ENCODE results near the gene KDM4C. TPM values are rescaled to one million over a fixed set of nuclear protein-coding genes. Genes with fewer than 3 reads are reported as not detected.

The KDM4C gene
- total RNA-seq, 1 donor from 2014 or later, result 63.5 TPM

DNA sequence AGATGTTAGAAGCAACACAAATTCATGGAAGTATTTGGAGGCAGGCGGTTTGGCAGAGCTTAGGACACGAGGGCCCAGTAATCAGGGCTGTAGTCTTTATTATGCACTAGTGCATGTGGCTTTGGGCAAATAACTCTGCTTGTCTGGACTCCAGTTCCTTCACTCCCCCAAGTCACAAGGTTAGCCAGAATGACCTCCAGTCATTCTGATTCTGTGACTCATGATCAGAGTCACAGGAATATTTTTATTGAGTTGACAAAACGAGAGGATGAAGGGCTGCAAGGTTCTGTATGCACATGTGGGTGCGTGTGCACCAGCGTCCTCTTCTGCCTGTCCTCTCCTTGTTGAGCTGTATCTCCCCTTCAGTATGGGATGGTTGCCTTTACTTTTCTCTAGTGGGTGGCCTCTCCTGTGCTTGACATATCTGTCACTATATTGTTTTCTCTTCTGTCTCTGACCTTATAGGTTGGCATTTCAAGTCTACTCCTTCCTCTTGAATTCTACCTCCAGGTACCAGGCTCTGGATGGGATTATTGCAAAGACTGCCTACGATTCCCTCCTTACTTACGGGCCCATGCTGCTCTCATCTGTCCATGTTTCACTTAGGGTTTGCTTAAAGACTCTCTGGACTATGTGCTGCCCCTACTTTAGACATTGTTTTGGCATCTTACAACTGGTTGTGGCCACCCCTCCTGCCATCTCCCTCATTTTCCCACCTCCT lies 94.6 kb downstream of the KDM4C start:
- Mint-ChIP-seq H3K4me1 (ENCODE audit: low read depth, unreplicated experiment) (peaks cover 2% of the 10 kb centered on the region), H3K27ac (ENCODE audit: unreplicated experiment) (no peak overlapping the region), H3K4me3 (ENCODE audit: unreplicated experiment) (no peak overlapping the region), H3K36me3 (ENCODE audit: unreplicated experiment) (no peaks in the 10 kb centered on the region), H3K27me3 (ENCODE audit: unreplicated experiment) (no peaks in the 10 kb centered on the region), H3K9me3 (ENCODE audit: unreplicated experiment) (peaks cover 1% of the 10 kb centered on the region)
- TF ChIP-seq, protein P1, sequence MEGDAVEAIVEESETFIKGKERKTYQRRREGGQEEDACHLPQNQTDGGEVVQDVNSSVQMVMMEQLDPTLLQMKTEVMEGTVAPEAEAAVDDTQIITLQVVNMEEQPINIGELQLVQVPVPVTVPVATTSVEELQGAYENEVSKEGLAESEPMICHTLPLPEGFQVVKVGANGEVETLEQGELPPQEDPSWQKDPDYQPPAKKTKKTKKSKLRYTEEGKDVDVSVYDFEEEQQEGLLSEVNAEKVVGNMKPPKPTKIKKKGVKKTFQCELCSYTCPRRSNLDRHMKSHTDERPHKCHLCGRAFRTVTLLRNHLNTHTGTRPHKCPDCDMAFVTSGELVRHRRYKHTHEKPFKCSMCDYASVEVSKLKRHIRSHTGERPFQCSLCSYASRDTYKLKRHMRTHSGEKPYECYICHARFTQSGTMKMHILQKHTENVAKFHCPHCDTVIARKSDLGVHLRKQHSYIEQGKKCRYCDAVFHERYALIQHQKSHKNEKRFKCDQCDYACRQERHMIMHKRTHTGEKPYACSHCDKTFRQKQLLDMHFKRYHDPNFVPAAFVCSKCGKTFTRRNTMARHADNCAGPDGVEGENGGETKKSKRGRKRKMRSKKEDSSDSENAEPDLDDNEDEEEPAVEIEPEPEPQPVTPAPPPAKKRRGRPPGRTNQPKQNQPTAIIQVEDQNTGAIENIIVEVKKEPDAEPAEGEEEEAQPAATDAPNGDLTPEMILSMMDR (IDR thresholded peaks at IDR 0.05; ENCODE audit: partially characterized antibody, unreplicated experiment), result no peak
- no peak for DNase-seq

DNA sequence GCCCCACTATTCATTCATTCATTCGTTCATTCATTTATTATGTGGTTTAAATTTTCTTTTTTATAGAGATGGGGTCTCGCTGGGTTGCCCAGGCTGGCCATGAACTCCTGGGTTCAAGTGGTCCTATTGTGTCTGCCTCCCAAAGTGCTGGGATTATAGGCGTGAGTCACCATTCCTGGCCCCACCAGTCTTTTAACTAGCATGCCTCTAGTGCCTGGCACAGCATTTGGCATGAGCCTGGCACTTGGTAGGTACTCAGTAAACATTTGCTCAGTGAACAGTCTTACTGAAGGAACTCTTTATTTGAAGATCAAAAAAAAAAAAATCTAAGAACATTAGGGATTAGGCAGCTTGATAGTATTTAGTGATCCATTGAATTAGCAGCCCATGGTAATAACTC lies 98.1 kb downstream of the KDM4C start:
- H3K27me3 Mint-ChIP-seq (ENCODE audit: unreplicated experiment), result no peaks in the 10 kb centered on the region
- H3K4me3 Mint-ChIP-seq (ENCODE audit: unreplicated experiment), result no peak overlapping the region
- H3K4me1 Mint-ChIP-seq (ENCODE audit: low read depth, unreplicated experiment), result peaks cover 2% of the 10 kb centered on the region

DNA sequence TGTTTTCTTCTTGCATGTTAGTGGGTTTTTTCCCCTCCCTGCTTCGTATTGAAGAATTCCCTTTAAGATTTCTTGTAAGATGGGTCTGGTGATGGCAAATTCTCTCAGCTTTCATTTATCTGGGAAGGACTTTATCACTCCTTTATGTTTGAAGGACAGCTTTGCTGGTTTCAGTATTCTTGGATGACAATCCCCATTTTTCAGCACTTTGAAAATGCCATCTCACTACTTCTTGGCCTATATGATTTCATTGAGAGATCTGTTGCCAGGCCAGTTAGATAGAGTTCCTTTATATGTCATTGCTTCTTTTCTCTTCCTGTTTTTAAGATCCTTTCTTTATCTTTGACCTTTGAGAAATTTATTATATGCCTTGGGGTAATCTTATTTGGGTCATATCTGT lies 106.3 kb downstream of the KDM4C start:
- TF ChIP-seq, protein P1 (IDR thresholded peaks at IDR 0.05; ENCODE audit: partially characterized antibody, unreplicated experiment), result no peak
- H3K4me3 Mint-ChIP-seq (ENCODE audit: unreplicated experiment), result no peak overlapping the region
- no peak for DNase-seq
- H3K27ac Mint-ChIP-seq (ENCODE audit: unreplicated experiment), result no peak overlapping the region
- H3K4me1 Mint-ChIP-seq (ENCODE audit: low read depth, unreplicated experiment), result peaks cover 9% of the 10 kb centered on the region
- peaks cover 19% of the 10 kb centered on the region for H3K36me3 Mint-ChIP-seq (ENCODE audit: unreplicated experiment)
- peaks cover 9% of the 10 kb centered on the region for H3K9me3 Mint-ChIP-seq (ENCODE audit: unreplicated experiment)
- no peaks in the 10 kb centered on the region for H3K27me3 Mint-ChIP-seq (ENCODE audit: unreplicated experiment)

More for the DNA sequence above, 98.1 kb downstream of the KDM4C start:
- TF ChIP-seq, protein P1 (IDR thresholded peaks at IDR 0.05; ENCODE audit: partially characterized antibody, unreplicated experiment), result no peak
- H3K9me3 Mint-ChIP-seq (ENCODE audit: unreplicated experiment), result peaks cover 1% of the 10 kb centered on the region
- no peak for DNase-seq
- no peak overlapping the region for H3K27ac Mint-ChIP-seq (ENCODE audit: unreplicated experiment)
- H3K36me3 Mint-ChIP-seq (ENCODE audit: unreplicated experiment), result no peaks in the 10 kb centered on the region

DNA sequence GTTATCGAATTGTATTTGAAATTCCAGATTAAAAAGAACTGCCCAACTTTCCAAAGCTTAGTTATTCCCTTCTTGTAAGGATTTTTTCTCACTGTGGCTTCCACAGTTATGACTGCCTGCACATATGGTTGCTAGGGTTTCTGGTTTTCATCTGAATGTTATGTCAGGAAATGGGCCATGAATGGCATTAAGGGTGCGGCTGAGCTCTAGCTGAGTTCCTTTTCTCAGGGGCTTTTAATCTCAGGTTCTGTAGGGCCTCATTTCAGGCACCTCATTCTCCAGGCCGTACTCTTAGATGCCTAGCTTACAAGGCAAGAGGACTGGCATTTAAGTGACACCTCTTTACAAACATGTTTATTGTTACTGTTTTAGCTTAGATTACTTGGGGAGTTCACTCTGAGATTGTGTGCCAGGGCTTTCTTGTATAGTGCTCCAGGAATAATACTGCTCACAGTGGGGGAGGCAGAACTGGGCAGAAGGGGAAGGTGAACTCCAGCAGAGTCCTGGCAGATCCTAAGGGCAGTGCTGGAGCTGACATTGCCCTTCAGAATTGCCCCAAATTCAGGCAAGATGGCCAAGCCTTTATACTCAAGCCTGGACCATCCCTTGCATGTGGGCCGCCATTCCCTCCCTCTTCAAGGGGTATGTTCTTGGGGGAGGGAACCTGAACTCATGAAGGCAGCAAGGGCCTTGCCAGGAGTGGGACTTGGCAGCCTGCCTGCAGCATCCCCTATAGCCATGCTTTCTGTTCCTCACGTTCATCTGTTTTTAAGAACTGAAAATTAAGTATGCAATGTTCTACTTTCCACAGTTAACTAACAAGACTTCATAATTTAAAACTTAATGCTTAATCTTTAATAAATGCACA lies 111.5 kb downstream of the KDM4C start:
- no peak for DNase-seq
- H3K36me3 Mint-ChIP-seq (ENCODE audit: unreplicated experiment), result peaks cover 14% of the 10 kb centered on the region
- peaks cover 31% of the 10 kb centered on the region for H3K4me1 Mint-ChIP-seq (ENCODE audit: low read depth, unreplicated experiment)
- peaks cover 5% of the 10 kb centered on the region for H3K27me3 Mint-ChIP-seq (ENCODE audit: unreplicated experiment)
- no peak overlapping the region for H3K4me3 Mint-ChIP-seq (ENCODE audit: unreplicated experiment)
- H3K27ac Mint-ChIP-seq (ENCODE audit: unreplicated experiment), result no peak overlapping the region
- TF ChIP-seq, protein P1 (IDR thresholded peaks at IDR 0.05; ENCODE audit: partially characterized antibody, unreplicated experiment), result no peak
- peaks cover 12% of the 10 kb centered on the region for H3K9me3 Mint-ChIP-seq (ENCODE audit: unreplicated experiment)

DNA sequence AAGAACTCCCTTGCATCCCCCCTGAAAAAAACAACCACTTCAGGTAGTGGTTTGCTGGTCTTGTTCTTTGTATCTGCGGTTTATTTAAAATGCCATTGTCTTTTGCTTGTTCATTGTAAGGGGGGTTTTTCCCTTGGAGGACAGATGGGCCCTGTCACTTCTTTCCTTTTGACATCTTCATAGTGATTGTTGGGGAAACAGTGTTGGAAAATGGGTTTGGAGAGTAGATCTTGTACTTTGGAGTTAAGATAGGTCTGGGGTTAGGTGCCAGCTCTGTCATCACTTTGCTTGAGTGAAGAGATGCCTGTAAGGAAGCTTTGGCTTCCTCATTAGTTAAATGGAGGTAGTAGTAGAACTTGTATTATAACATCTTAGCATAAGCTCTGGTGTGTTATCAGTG lies 112.4 kb downstream of the KDM4C start:
- no peak for DNase-seq
- peaks cover 5% of the 10 kb centered on the region for H3K27me3 Mint-ChIP-seq (ENCODE audit: unreplicated experiment)
- peaks cover 9% of the 10 kb centered on the region for H3K36me3 Mint-ChIP-seq (ENCODE audit: unreplicated experiment)
- no peak overlapping the region for H3K4me3 Mint-ChIP-seq (ENCODE audit: unreplicated experiment)
- TF ChIP-seq, protein P1 (IDR thresholded peaks at IDR 0.05; ENCODE audit: partially characterized antibody, unreplicated experiment), result no peak
- peaks cover 12% of the 10 kb centered on the region for H3K9me3 Mint-ChIP-seq (ENCODE audit: unreplicated experiment)
- H3K27ac Mint-ChIP-seq (ENCODE audit: unreplicated experiment), result peak overlapping the region; percentile 84
- H3K4me1 Mint-ChIP-seq (ENCODE audit: low read depth, unreplicated experiment), result peaks cover 31% of the 10 kb centered on the region
